T-helper 1 cell treated with Interleukin-12 subunit alpha and Interleukin-12 subunit beta and Interleukin-4 antibody, amounts not matched to agents 30 ng/mL and 1 ng/mL, for 36 hours (primary cell): ENCODE results near the gene MBD5. TPM values are rescaled to one million over a fixed set of nuclear protein-coding genes. Genes with fewer than 3 reads are reported as not detected.

Source experiments
- intact Hi-C: fragments of 100-400 bp; cut with micrococcal nuclease; formaldehyde crosslinking; loops from one replicate; pipeline ENCODE4 v1.15.1; 2024
- total RNA-seq: library from RNA; stranded (reverse); gene quantifications from 2 replicates; pipeline ENCODE4 v1.2.3, GENCODE V29; 2022

MBD5 gene
- total RNA-seq, 1 donor from 2014 or later, result 53.2 TPM

DNA sequence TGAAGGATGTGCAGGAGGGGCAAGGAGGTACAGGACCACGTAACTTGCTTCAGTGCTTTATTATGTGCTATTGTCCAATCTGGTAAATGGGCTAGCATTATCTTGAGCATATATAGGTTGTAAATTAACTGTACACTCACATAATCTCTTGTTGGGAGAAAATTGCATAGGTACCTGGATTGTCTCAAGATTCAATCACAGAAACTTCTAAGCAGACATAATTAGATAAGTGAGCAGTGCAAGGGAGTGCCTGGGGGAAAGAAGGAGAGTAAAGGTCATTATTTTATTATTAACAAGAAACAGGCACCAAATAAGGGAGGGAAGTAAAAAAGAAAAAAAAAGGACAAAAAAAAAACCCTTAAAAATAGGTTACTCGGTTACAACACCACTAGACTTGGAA lies 186.2 kb downstream of the MBD5 start:
- intact Hi-C loops, result loop anchor here (10.0 kb wide), 1 partner anchor 468 kb away; no protein-coding TSS in a partner anchor

DNA sequence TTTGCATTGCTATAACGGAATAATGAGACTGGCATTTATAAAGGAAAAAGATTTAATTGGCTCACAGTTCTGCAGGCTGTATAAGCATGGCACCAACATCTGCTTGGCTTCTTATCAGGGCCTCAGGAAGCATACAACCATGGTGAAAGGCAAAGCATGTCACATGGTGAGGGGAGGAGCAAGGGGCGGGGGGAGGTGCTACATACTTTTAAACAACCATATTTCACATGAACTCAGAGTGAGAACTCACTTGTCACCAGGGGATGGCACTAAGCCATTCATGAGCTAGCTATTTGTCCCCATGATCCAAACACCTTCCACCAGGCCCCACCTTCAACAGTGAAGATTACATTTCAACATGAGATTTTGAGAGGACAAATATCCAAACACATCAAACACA lies 188.7 kb downstream of the MBD5 start:
- intact Hi-C loops, result loop anchor here (10.0 kb wide), 1 partner anchor 465 kb away; no protein-coding TSS in a partner anchor

DNA sequence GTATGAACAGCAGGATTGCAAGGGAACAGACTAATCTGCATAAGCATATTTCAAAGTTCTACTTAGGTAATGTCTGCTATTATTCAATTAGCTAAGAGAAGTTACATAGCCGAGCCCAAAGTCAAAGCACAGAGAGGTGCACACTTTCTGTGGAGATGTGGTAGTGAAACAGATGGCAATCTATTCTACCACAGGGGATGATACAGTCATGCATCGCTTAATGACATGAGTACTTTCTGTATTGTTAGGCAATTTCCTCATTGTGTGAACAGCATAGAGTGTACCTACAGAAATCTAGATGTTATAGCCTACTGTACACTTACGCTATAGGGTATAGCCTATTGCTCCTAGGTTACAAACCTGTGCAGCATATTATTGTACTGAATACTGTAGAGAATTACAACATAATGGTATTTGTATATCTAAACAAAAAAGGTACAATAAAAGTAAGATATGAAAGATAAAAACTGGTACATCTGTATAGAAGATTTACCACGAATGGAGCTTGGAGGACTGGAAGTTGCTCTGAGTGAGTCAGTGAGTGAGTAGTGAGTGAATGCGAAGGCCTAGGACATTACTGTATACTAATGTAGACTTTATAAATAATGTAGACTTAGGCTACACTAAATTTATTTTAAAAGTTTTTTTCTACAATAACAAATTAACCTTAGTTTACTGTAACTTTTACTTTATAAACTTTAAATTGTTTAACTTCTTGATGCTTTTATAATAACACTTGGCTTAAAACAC lies 197.6 kb downstream of the MBD5 start:
- intact Hi-C loops, result no loop called here

DNA sequence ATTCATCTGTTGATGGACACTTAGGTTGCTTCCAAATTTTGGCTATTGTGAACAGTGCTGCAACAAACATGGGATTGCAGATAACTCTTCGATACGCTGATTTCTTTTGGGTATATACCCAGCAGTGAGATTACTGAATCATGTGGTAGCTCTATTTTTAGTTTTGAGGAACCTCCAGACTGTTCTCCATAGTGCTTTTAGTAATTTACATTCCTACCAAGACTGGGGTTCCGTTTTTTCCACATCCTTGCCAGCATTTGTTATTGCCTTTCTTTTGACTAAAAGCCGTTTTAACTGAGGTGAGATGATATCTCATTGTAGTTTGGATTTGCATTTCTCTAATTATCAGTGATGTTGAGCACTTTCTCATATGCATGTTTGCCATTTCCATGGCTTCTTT lies 200.3 kb downstream of the MBD5 start:
- intact Hi-C loops, result no loop called here

DNA sequence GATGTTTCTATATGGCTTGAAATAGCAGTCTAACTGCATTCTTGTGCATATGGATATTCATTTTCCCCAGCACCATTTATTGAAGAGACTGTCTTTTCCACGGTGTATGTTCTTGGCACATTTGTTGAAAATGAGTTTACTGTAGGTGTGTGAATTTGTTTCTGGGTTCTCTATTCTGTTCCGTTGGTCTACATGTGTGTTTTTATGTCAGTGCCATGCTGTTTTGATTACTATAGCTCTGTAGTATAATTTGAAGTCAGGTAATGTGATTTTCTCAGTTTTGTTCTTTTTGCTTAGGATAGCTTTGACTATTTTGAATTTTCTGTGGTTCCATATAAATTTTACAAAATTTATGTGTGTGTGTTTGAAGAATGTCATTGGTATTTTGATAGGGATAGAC lies 201.0 kb downstream of the MBD5 start:
- intact Hi-C loops, result no loop called here

DNA sequence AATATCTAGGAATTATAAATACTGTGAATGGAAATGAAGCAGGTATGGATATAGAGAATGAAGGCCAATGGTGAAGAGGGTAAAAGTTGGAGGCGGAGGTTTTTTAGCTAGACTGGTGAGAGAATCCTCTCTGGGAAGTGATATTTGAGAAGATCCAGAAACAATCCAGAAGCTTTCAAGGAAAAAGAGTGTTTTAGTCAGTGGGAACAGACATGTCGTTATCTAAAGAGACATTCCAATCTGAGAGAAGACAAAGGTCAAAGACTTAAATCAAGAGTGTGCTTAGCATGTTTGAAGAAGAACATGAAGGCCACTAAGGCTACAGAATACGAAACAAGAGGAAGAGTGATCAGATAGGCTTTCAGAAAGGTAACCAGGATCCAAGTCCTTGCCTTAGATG lies 211.0 kb downstream of the MBD5 start:
- intact Hi-C loops, result no loop called here

DNA sequence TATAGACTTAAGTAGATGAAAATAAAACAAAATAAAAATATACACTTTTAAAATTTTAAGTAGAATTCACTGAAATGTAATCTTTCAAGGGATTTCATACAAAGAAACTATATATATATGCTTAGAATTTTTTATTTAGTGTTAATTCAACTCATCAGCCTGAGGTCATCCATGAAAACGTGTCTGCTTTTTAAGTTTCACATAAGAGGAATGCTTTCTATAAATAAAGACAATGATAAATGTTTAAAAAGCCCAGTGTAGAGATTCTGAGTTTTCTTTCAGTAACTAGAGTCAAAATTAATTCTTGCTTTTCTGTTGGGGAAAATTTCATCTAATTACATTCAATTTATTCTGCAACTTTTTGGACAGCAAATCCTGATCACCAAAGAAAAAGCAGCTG lies 213.3 kb downstream of the MBD5 start:
- intact Hi-C loops, result no loop called here

DNA sequence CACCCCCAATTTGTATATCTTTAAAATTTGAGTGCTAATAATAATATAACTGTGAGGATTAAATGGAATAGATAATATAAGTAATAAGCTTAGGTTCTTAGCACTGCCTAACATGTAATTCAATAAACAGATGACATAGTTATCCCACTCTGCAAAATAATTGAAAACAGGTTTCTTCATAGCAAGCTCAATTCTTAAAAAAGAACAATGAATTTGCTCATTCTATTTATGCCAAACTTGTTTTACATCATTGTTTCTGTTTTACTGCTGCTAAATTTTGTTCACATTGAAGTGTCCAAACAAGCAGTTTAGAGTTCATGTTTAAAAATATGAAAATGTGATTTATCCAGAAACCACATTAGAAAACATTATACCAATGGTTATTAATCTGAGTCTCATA lies 217.0 kb downstream of the MBD5 start:
- intact Hi-C loops, result no loop called here

DNA sequence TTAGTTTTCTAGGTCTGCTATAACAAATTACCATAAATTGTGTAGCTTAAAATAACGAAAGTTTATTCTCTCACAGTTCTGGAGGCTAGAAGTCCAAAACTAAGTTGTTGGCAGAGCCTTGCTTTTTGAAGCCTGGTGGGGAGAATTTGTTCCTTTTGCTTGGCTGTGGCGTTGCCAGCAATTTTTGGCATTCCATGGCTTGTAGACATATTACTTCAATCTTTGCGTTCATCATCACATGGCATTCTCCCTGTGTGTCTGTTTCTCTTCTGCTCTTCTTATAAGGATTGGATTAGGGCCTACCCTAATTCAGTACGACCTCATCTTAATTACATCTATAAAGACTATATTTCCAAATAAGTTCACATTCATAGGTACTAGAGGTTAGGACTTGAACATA lies 217.7 kb downstream of the MBD5 start:
- intact Hi-C loops, result no loop called here

DNA sequence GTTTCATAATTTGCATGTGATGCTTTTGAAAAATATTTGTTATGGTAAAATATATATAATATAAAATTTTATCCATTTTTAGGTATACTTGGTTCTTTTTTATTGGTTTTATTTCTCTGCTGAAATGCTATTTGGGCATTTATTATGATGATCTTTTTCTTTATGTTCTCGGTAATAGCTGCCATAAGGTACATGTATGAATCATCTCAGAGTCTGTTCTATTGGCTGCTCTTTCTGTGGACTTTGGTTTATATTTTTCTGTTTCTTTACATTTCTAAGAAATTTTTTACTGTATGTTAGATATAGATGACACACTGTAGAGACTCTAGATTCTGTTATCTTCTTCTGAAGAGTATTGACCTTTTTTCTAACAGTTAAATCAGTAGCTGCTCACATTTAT lies 219.9 kb downstream of the MBD5 start:
- intact Hi-C loops, result no loop called here

DNA sequence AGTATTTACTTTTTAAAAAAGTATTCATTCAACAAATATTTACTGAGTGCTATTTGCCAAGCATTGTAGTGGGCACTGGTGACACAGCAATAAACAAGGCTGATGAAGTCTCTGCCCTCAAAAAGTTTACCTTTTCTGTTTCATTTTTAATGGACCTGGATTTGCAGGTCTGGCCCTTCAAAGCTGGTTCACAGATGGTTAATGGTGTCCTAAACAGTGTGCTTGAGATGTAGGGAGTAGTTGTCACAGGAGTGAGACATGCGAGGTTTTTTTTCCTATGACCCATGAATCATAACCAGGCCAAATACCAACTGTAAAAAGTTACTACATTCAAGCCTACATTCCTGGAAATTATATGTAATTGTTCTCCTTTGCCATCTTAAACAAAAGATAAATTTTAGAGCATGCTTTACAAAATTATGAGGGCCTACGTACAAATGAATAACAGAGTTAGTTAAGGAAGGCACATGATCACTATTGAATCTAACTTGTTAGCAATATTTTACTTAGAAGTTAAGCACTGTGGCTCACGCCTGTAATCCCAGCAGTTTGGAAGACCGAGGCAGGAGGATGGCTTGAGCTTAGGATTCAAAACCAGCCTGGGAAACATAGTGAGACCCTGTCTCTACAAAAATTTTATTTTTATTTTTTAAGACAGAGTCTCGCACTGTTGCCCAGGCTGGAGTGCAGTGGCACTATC lies 223.9 kb downstream of the MBD5 start:
- intact Hi-C loops, result no loop called here

DNA sequence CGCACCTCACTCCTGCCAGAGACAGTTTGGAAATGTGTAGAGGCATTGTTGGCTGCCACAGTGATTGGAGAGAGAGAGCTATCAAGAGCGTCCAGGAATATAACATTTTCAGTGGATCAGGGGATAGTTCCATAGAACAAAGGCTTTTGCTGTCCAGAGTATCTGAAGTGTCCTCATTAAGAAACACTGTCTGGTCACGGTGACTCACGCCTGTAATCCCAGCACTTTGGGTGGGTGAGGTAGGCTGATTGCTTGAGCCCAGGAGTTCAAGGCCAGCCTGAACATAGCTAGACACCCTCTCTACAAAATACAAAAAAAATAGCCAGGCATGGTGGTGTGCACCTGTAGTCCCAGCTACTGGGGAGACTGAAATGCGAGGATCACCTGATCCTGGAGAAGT lies 231.1 kb downstream of the MBD5 start:
- intact Hi-C loops, result no loop called here

DNA sequence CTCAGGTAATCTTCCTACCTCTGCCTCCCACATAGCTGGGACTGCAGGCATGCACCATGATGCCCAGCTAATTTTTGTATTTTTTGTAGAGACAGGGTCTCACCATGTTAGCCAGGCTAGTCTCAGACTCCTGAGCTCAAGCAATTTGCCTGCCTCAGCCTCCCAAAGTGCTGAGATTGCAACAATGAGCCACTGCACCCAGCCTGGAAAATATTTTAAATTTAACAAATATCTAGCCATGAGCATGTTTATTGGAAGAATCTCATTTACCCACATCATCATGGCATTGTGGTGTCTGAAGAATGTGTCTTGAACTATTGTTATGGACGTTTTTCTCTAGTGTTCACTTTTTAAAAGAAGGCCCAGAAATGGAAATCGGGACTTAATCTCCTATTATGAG lies 231.8 kb downstream of the MBD5 start:
- intact Hi-C loops, result no loop called here

DNA sequence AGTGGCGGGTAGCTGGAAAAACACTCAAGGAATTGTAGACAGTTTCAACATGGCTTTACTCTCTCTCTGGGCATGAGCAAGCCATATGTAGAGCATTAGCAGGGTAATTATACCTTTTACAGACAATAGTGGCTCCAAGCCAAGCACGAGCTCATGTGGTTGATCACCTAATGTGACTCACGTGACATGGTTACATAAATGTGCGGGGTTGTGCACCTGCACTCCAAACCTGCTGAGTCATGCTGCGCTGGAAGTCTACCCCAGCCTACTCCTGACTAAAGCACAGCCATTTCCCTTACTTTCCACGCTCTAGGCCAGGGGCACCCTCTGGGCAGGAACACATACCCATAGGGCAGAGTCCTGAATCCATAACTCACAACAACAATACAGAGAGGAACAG lies 232.8 kb downstream of the MBD5 start:
- intact Hi-C loops, result no loop called here

DNA sequence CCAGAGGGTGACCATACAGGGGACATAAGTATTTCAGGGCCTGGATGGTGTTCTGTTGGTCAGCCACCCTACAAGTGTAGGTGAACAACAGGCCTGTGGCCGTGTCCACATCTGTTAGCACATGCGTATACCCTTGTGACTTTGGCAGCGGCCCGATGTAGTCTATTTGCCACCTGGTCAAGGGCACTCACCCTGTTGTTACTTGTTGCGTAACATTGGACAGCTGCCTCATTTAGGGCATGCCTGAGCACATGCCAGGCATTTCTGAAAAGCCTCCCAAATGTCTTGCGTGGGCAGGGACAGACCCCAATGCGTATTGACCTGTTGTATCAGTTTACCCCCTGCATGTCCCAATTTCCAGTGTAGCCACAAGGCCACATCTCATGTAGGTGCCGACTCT lies 235.0 kb downstream of the MBD5 start:
- intact Hi-C loops, result no loop called here

DNA sequence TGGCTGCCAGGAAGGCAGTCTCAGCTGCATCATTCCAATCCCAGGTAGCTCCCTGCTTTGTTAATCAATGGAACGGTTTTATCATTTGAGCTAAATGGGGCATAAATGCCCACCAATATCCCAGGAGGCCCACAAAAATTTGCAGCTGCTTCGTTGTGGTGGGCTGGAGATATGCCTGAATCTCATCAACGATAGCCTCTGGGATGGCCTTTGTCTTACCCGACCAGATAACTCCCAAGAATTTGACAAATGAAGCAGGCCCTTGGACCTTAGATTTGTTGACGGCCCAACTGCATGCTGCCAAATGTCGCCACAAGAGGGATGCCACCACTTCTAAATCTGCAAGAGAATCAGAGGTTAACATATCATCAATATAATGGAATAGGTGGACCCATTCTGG lies 236.4 kb downstream of the MBD5 start:
- intact Hi-C loops, result no loop called here

DNA sequence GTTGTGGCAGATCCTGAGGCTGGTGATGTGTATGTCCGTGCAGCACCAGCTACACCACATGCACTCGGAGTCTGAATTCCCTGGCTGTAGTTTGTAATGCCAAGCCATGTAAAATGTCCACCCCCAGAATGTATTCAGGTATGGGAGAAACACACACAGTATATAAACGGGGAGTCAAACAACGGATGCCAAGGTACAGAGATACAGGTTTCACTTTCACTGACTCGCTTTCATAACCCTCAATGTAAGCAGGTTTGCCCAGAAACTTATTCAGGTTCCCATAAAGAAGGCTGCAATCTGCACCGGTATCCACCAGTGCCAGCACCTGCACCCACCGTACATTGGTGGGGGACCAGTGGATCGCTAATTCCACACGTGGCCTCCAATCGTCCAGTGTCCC lies 237.2 kb downstream of the MBD5 start:
- intact Hi-C loops, result no loop called here

DNA sequence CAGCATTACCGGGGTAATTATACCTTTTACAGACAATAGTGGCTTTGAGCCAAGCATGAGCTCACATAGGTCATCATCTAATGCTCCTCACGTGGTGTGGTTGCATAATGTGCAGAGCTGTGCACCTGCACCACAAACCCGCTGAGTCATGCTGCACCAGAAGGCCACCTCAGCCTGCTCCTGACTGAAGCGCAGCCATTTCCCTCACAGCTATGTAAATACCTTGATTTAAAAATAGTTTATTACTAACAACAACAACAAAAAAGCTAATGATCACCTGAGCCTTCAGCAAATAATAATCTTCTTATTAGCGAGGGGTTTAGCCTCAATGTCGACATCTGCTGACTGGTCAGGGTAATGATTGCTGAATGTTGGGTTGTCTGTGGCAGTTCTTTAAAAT lies 238.8 kb downstream of the MBD5 start:
- intact Hi-C loops, result no loop called here

DNA sequence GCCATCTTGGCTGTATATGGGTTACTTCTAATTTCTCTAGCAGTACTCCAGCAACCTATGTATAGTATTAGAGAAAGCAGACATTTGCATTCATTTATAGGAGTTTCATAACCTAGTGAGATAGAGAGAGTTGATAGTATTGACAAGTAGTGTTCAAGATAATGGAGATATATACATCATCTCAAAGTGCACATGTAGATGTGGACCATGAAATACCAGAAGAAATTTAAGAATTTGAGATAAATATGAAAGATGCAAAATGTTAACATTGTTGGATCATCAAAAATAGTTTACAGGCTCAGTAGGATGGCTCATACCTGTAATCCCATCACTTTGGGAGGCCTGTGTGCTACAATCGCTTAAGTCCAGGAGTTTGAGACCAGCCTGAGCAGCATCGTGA lies 243.0 kb downstream of the MBD5 start:
- intact Hi-C loops, result no loop called here

DNA sequence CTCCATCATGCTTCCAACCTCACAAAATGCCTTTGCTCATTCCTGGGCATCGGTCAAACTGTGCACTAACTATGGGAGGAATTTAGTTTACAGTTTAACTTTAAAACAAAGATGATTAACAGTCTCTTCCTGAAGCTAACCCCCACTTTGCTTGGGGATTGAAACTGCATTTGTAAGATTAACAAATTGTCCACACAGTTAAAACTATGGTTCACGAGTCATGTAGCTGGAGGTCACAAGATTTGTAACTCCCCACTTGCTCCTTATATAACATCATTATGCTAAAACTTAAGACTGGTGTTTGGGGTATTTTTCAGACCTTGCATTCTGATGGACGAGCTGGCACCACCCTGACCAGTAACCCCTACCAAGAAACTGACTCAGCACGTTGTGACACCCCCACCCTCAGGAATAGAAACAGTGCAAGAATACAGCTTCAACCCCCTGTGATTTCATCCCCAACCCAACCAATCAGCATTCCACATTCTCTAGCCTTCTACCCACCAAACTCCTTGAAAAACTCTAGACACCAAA lies 252.3 kb downstream of the MBD5 start:
- intact Hi-C loops, result no loop called here

DNA sequence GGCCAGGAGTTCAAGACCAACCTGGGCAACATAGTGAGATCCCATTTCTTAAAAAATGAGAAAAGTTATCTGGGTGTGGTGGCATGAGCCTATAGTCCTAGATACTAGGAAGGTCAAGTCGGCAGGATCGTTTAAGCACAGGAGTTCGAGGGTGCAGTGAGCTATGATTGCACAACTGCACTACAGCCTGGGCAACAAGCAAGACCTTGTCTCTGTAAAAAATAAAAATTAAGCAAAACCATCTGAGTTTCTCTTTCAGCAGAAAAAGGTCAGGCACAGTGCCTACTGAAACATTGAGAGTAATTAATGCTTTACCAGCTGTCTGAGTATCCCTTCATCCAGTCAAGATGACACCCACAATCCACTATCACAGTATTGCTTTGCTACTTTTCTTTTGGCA lies 258.3 kb downstream of the MBD5 start:
- intact Hi-C loops, result no loop called here

DNA sequence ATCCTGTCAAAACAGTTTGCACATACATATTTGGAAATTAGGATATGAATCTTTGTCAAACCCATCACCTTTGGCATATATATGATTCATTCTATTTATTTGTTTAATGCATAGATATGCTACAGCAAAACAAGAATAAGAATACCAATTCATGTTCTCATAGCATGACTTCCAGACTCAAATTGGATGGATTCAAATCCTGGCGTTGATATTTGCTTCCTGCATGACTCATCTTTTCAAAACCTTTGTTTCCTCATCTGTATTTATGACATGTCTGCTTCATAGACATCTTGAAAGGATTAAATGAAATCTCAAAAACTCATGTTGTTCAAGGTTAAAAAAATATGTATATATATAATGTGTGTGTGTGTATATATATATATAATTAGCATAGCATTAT lies 261.3 kb downstream of the MBD5 start:
- intact Hi-C loops, result no loop called here

DNA sequence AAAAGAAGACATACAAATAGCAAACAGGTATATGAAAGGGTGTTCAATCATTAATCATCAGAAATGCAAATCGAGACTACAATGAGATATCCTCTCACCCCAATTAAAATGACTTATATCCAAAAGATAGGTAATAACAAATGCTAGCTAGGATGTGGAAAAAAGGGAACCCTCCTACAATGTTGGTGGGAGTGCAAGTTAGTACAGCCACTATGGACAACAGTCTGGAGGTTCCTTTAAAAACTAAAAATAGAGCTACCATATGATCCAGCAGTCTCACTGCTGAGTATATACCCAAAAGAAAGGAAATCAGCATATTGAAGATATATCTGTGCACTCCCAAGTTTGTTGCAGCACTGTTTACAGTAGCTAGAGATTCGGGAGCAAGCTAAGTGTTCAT lies 271.5 kb downstream of the MBD5 start:
- intact Hi-C loops, result no loop called here
